Measurements from ENCODE around the gene MRPL55.

MRPL55 gene

DNA sequence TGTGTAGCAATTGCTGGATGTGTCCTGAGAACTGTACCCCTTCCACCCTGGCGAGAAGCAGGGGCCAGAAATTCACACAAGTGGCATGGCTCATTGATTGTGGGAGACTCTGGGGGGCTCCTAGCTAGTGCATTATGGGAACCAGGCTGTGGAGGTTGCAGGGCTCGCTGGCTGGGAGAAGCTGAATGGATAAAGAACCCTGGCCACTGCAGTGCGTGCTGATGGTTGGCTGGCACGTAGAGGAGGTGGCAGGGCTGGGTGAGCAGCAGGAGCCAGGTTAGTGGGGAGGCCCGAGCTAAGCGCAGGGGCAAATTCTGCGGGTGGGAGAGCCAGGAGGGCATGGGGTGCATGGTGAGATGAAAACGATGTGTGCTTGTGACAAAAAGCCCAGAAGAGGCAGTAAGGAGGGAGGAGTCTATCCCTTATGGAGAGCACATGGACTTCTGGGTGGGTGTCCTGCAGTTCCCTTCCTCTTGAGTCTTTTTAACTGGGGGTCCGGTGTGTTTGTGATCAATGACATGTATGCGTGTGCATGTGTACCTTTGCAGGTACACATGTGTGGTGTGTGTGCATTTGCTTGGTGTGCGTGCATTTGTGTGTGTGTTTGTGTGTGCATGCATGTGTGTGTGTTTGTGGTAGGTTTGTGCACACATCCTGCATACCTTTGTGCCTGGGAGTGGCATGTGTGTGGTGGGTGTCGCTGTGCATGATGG, 34.5 kb upstream of the MRPL55 start:
- DNase-seq (ENCODE audit: low read depth): no peak
- TF ChIP-seq, protein P1, sequence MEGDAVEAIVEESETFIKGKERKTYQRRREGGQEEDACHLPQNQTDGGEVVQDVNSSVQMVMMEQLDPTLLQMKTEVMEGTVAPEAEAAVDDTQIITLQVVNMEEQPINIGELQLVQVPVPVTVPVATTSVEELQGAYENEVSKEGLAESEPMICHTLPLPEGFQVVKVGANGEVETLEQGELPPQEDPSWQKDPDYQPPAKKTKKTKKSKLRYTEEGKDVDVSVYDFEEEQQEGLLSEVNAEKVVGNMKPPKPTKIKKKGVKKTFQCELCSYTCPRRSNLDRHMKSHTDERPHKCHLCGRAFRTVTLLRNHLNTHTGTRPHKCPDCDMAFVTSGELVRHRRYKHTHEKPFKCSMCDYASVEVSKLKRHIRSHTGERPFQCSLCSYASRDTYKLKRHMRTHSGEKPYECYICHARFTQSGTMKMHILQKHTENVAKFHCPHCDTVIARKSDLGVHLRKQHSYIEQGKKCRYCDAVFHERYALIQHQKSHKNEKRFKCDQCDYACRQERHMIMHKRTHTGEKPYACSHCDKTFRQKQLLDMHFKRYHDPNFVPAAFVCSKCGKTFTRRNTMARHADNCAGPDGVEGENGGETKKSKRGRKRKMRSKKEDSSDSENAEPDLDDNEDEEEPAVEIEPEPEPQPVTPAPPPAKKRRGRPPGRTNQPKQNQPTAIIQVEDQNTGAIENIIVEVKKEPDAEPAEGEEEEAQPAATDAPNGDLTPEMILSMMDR (IDR thresholded peaks at IDR 0.05; ENCODE audit: low read depth, low read length, missing control alignments): no peak
- no peak overlapping the region for H3K4me3 ChIP-seq (ENCODE audit: low read depth, low read length)
- in situ Hi-C loops (cut with HindIII; ENCODE audit: low sequenced_read_pairs): no loop called here

DNA sequence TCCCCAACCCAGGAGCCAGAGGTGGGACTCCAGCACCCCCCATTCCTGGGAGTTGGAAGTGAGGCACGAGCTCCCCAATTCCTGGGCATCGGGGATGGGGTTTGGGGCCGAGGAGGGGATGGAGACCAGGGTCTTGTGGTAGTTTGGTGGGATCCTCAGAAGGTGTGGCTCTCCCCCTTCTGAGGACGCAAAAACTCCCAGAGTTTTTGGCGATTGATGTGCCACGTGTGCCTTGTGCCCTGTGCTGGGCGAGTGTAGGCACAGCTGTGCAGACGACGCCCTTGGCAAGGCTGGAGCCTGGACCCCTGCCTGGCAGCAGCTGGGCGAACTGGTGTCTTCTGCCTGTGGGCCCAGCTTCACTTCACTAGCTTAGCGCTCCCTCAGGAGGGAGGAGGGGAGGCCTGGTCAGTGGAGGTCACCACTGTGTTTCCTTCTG, 33.6 kb upstream of the MRPL55 start:
- no peak overlapping the region for H3K4me3 ChIP-seq (ENCODE audit: low read depth, low read length)
- in situ Hi-C loops (cut with HindIII; ENCODE audit: low sequenced_read_pairs): no loop called here
- DNase-seq (ENCODE audit: low read depth): no peak
- TF ChIP-seq, protein P1 (IDR thresholded peaks at IDR 0.05; ENCODE audit: low read depth, low read length, missing control alignments): no peak

DNA sequence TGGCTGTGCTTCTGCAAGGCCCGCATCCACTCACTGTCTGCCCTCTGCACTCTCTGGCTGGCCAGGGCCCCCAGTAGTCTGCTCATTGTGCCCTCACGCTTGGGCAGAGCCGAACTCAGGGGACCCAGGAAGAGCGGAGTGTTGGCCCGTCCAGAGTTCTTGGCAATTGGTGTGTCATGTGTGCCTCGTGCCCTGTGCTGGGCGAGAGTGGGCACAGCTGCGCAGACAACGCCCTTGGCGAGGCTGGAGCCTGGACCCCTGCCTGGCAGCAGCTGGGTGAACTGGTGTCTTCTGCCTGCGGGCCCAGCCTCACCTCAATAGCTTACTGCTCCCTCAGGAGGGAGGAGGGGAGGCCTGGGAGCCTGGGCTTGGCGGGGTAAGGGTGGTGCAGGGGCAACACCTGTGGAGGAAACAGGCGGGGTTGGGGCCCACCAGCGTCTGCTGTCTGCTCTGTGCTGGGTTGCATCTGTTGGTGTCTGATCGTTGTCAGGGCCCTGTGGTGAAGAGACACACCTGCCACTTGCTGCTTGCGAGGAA, 33.1 kb upstream of the MRPL55 start:
- in situ Hi-C loops (cut with HindIII; ENCODE audit: low sequenced_read_pairs): no loop called here
- TF ChIP-seq, protein P1 (IDR thresholded peaks at IDR 0.05; ENCODE audit: low read depth, low read length, missing control alignments): no peak
- peak overlapping the region; percentile 95 for H3K4me3 ChIP-seq (ENCODE audit: low read depth, low read length)
- DNase-seq (ENCODE audit: low read depth): no peak

DNA sequence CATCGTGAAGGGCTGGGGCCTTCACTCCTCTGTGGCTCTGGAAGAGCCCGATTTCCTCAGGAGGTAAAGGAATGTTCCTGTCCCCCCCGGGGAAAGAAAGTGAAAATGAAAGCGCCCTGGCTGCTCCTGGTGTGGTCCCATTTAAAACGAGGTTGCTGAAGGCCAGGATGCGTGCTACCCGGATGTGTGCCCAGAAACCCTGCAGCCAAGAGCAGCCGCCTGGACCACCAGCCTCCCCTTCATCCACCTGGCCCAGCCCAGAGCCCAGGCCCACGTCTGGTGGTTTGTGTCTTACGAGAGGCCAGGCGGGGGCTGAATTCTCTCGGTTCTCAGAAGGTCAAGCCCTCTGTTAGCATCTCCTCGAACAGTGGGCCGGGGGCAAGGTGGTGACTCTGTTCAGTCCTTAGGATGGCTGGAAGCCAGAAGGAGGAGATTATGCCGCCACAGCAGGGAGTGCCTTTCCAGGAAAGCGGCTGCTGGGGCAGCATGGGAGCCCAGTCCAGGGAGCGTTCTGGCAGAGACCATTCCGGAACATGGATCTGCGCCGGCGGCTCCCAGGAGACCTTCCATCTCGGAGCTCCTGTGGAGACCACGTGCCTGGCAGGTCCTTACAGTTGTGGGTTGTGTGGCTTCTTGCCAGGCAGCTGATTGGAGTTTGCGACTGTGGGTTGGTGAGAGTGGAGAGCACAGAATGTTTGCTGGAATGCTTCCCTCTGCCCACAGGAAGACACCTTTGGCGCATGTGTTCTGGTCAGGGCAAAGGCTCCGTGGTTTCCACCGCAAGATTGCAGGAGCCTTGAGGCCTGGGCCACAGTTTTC, 32.3 kb upstream of the MRPL55 start:
- peak; percentile 51 for DNase-seq (ENCODE audit: low read depth)
- H3K4me3 ChIP-seq (ENCODE audit: low read depth, low read length): peak overlapping the region; percentile 95
- in situ Hi-C loops (cut with HindIII; ENCODE audit: low sequenced_read_pairs): no loop called here

DNA sequence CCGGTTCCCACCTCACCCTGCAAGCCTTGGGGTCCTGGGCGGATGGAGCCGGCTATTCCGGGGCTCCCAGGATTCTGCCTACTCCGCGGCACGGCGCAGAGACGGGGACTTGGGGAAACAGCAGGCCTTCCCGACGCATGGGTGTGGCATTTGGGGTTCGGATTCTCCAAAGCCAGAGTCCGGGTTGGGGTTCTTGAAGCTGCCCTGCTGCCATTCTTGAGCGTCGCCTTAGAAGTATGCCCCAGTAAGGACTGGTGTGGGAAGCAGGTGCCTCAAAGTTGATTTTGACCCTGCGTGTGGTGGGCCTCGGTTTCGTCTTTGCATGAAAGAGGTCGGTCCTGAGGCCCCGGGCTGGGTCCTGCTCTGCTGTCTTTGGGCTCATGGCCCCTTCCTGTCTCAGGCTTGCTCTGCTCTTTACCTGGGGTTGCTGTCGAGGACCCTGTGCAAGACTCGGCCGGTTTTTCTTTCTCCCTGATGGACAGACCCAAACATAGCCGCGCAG, 31.7 kb upstream of the MRPL55 start:
- TF ChIP-seq, protein P1 (IDR thresholded peaks at IDR 0.05; ENCODE audit: low read depth, low read length, missing control alignments): no peak
- no peak for DNase-seq (ENCODE audit: low read depth)
- in situ Hi-C loops (cut with HindIII; ENCODE audit: low sequenced_read_pairs): no loop called here
- peak overlapping the region; percentile 95 for H3K4me3 ChIP-seq (ENCODE audit: low read depth, low read length)

More for the DNA sequence above, 32.3 kb upstream of the MRPL55 start:
- TF ChIP-seq, protein P1 (IDR thresholded peaks at IDR 0.05; ENCODE audit: low read depth, low read length, missing control alignments): no peak

DNA sequence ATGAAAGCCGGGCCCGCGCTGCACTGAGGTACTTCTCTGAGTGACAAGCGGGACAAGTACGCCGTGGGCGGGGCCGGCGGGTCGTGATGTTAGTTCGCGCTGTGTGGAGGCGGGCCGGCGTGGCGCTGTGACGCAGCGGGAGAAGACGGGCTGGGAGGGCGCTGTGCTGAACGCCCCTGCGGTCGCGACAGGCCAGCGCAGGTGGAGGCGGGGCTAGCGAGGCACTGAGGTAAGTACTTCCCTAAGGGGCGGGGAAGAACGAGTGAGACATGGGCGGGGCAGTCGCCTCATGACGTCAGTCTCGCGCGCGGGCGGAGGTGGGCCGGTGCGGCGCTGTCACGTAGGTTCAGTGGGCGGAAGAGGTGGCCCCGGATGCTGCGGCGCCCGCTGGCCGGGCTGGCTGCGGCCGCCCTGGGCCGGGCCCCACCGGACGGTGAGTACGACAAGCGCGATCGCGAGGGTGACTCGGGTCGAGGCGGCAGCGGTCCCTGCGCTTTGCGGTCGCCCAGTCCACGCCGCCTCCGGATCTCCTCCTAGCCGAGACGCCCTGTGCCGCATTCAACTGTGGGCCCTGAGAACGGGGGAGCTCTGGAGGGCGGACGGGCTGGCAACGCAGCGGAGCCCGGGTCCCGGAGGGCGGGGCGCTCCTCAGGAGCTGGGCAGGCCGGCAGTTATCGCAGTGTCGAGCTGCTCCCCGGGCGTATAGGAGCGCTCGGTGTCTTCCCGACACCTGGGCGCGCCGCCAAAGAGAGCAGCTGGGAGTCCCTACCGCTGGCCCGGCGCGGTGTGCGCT, 31.0 kb upstream of the MRPL55 start, which contains the start of gene GUK1:
TSS of gene GUK1 (plus strand) at position 349 of the 793 bp plus-strand sequence. CDS start at position 373, 24 bp downstream.
- DNase-seq (ENCODE audit: low read depth): peak; percentile 95
- TF ChIP-seq, protein P1 (IDR thresholded peaks at IDR 0.05; ENCODE audit: low read depth, low read length, missing control alignments): no peak
- H3K4me3 ChIP-seq (ENCODE audit: low read depth, low read length): peak within 1 kb of the TSS; percentile 95
- in situ Hi-C loops (cut with HindIII; ENCODE audit: low sequenced_read_pairs): no loop called here
